GM04503 (cell line): ENCODE data around the gene PGLYRP1.

Experiments used
- DNase-seq: peaks from one replicate; pipeline ENCODE4 v3.0.0-alpha.2; 2012; ENCODE audit warnings: low read depth

The PGLYRP1 gene

DNA sequence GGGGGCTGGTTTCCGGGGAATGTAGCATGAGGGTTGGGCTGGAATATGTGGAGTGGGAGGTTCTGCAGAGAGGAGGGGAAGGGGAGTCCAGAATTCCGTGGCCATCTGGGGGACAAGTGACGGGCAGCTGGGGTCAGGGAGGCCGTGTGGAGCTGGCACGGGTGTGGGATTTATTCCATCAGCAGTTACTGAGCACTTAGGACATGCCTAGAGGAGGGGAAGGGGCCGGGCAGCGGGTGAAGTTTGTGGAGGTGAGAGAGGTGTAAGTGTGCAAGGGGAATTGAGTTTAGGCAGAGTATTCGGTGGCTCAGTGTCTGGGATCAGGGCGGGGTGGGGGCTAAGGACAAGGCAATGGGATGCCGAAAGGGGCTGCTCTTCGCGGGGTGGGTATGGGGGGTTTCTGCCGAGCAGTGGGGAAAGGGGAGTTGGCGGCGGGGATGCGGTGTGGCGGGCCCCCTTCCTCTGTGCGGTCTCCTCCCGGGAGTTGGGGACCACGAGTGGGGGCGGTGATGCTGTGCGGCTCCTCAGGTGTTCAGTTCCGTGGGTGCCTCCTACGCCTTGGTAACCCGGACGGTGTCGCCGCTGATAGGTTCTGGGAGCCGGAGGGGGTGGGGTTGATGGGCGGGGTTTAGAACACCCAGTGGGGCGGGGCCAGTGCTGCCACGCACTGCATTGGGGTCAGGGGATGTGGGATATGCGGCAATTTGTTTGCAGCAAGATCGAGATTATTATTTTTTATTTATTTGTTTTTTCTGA lies 22.2 kb downstream of the PGLYRP1 start:
- no peak for DNase-seq

DNA sequence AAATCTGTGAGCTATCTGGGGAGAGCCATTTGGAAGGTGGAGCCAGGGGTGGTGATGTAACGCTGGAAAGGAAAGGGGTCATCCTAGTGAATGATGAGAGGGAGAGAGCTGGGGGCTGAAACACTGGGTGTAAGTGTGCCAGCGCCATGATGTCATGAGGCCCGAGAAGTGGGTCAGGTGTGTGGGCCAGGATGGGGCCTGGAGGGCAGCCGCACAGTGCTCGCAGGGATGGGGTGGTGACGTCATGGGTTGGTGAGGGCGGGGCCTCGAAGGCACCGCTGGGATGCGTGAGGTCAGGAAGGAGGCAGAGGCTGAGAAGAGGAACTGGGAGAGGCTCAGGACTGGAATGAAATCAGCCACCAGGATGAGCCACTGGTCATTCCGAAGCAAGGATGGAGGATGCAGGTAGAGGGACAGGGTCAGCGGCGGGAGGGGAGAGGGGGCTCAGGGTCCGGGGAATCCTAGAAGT lies 23.2 kb downstream of the PGLYRP1 start:
- no peak for DNase-seq

DNA sequence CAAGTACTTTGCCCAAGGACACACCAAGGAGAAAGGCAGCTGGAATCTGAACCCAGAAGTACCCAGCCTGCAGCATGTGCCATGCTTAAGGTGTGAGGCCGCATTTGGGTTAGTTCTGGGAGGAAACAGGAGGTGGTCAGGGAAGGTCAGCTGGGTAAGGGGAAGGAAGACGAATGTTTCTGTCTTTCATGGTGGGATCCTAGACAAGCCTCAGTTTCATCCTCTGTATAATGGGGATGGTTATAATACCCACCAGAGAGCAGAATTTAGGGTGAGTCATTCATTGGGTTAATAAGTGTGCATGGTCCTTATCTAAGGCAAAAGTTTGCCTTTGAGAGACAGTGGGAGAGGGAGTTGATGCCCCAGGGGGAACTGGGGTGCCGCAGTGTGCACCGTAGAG lies 24.0 kb downstream of the PGLYRP1 start:
- no peak for DNase-seq

DNA sequence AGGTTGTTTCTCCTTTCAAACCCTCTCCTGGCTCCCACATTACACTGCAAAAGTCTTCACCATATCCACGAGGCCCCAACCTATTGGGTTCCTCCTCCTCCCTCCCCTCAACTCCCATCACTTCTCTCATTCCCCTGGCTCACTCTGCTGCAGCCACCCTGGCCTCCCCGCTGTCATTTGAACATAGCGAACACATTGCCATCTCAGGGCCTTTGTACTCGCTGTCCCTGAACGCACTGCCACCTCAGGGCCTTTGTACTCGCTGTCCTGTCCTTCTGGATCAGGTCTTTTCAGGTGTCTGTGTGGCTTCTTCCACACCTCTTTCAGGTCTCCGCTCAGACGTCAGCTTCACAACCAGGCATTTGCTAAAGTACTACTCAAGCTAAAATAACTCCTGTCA lies 25.9 kb downstream of the PGLYRP1 start:
- no peak for DNase-seq

DNA sequence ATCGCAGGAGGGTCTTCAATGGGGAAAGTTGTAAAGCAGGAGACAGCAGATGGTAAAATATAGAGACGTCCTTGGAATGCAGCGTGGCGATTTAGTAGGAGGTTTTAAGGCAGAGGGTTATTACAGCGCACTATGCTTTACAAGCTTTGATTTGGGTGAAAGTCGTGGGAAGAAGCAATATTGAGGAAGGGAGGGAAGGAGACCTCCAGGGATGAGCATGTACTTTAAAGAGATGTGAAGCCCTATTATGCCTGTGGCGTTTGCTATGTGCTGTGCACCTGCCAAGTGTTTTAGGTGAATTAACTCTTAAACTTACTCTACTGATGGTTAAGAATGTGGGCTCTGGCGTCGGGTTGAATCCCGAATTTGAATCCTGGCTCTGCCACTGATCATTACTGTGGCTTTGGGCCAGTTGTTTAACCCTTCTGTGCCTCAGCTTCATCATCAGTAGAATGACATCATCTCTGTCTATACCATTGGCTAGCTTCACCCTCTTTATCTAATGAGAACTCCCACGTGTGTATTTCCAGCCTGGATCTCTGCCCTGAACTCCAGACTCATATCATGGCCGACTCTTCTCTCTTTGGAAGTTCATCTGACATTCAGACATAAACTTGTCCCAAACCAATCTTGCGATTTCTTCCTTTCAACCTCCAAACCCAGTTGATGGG lies 27.0 kb downstream of the PGLYRP1 start:
- no peak for DNase-seq

DNA sequence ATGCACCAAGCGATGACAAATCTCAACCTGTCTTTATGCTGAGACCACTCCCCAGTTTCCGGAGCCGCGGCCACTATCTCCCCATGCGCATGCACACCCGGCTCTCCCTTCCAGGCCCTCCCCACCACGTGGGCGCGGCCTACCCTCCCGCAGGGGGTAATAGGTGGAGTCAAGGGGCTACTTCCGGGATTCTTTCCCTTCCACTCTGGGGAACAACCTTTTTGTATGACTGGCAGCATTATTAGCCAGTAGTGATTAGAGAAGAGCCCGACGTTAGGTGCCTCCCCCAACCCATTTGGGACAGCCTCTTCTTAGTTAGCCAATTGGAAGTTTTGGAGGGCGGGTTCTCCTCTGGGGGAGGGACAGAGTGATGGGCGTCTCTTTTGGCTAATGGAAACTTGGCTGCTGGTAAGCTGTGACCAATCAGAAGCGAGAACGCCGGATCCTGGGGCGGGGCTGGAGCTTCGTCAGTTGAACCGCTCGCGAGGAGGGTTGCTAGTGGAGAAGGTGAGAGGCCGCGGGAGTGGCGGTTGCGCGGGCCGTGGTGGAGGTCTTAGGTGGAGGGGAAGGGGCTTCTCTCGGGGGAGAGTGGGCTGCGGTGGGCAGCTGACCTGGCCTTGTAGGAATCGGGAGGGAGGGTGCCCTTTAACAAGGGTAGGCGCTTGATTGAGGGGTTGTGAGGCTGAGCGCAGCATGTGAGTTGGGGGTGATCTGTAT lies 27.7 kb downstream of the PGLYRP1 start, which contains the start of gene CCDC61:
TSS of gene CCDC61 (plus strand) at position 470 of the 717 bp plus-strand sequence. CDS start 7,552 bp downstream, outside the sequence.
- DNase-seq = peak; percentile 99

DNA sequence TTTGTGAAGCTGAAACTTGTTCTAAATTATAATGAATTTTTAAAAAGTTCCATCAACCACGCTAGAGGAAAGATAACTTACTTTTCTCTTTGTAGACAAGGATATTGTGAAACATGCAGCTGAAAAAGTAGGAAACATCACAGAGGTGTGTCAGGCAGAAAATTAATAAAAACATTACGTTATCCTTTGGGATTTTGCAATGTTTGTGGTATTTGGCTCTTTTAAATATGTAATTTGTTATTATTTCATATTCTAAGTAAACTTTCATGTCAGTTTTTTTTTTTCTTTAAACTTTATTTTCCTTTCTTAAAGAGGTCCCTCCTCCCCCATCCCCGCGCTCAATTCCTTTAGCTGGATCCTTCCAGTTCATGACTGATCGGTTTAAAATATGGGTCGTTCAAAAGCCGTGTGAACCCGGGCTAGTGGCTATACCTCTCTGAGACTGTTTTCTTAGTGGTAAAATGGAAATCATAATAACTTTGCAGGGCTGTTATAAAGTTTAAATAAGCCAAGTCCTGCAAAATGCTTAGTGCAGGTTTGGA lies 28.3 kb downstream of the PGLYRP1 start:
- DNase-seq = no peak

DNA sequence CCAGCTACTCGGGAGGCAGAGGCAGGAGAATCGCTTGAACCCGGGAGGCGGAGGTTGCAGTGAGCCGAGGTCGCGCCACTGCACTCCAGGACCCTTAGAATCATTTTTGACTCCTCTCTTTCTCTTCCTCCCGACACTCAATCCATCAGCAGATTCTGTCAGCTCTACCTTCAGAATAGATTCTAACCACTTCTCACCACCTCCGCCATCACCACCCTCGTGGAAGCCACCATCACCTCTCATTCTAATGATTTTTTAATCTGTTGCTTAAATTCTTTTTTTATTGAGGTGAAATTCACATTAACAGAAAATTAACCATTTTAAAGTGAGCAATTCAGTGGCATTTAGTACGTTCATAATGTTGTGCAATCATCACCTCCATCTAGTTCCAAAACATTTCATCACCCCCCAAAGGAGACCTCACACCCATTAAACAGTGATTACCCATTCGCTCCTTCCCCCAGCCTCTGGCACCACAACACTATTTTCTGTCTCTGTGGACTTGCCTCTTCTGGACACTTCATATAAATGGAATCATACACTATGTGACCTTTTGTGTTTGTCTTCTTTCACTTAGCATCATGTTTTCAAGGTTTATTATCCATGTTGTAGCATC lies 32.6 kb downstream of the PGLYRP1 start:
- DNase-seq = no peak

DNA sequence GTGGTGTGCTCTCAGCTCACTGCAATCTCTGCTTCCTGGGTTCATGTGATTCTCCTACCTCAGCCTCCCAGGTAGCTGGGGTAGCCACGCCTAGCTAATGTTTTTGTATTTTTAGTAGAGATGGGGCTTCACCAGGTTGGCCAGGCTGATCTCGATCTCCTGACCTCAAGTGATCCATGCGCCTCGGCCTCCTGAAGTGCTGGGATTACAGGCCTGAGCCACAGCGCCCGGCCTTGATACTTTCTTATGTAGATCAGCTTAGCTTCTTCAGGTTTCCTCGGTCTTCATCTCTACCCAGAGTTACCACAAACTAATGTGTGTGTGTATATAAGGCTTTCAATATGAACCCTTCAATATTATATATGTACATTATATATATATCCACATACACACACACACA lies 37.5 kb downstream of the PGLYRP1 start:
- DNase-seq = no peak

DNA sequence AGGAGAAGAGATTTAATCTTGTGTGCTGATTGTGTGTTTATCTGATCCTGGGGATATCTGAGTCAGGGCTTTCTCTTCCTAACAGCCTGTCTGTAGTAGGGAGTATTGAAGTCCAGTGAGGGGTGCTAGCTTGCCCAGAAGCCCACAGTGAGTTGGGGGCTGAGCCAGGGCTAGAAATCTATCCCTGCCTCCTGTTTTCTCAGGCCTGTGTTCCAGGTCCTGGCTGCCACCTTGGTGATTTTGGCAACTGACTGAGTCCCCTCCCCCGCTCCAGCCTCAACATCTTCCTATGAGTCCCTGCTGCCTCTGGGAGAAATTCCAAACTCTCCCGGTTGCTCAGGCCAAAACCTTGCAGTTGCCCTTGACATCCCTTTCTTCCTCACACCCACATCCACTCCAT lies 41.5 kb downstream of the PGLYRP1 start:
- no peak for DNase-seq

DNA sequence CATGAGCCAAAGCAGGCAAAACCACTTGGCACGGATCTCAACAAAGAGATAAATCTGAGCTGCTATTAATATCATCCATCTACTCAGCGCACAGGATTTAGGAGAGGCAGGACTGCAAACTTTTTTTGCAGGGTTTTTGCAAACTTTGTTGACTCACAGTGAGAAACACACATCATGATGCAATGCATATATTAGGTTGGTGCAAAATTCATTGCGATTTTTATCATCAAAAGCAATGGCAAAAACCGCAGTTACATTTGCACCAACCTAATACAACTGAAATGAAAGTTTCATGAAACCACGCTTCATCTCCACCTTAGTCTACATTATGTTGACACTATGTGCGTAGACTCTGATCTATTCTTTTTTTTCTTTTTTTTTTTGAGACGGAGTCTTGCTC lies 44.7 kb downstream of the PGLYRP1 start:
- DNase-seq = no peak

DNA sequence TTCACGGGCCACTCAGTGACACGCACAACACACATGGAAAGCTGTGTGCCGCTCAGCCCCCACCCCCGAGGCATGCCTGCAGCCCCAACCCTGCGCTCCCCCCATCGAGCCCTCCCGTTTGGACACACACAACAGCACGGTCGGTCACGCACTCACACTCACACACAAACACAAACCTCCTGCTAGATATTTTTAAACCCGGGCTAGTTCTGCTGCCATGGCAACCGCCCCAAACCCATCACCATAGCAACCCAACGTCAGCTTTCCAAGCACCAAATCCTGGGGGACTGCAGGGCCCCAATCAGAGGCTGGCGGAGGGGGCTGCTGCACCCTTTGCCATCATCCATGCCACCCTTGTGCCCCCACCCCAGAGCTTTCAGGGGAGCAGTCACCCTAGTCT lies 46.7 kb downstream of the PGLYRP1 start:
- DNase-seq = no peak

DNA sequence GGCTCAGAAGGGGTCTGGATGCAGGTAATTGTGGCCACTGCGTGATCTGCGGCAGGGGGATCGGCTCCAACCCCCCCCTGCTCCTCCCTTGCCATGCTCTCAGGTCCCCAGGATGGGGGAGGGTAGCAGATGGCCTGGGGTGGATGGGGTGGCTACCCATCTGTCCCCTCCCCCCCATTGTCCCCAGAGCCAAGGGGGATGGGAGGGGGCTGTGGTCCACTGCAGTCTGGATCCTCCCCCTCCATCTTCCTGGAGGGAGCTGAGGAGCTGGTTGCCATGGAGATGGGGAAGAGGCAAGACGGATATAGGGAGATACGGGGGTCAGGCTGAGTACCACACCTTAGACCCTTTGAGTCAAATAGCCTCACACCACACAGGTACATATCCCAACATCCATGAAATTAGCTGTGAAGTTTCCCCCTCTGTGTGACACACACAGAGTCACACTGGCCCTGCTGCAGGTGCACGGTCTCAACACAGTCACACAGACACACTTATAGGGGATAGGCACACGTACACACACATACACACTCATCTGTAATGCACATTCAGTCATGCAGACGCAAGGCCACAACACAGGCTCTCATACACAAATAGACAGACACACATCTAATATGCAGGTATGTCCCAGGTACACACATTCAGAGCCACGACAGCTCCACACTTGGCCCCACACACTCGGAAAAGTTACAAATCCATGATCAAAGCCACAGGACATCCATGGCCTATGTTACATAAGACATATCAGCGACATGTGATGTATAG lies 47.4 kb downstream of the PGLYRP1 start:
- DNase-seq = no peak

DNA sequence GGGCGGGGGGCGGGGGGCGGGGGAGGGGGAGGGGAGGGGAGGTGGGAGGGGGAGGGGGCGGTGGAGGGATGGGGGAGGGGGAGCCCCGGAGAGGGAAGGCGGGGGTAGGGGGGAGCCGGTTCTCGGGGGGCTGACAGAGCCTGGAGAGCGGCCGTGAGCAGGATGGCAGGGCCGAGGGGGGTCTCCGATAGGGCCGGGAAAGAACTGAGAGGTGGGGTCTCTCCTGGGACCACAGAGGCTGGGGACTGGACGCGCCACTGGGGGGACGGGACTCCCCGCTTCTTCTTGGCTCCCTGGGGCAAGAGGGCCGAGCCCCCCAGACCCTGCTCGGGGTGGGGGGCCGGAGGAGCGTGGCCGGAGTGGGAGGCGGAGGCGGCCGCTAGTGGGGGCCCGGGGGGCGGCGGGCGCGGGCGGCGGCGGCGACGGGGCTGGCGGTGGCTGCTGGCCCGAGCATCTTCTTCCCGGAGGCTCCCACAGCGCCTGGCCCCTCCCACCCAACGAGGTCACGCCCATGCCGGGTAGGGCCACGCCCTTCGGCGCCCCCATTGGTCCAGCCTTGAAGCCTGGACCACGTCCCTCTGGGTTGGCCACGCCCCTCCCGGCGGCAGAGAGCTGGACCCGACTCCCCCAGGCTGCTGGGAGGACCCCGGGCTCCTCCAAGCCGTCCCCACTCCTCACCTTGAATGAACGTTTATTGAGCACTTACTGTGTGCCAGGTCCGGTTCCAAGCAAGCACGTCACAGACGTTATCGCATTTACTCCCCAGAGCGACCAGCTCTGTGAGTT lies 49.1 kb downstream of the PGLYRP1 start, which contains the start of gene NOVA2:
TSS of gene NOVA2 (minus strand) at position 313 of the 786 bp plus-strand sequence. CDS start 514 bp downstream, outside the sequence.
- no peak for DNase-seq

DNA sequence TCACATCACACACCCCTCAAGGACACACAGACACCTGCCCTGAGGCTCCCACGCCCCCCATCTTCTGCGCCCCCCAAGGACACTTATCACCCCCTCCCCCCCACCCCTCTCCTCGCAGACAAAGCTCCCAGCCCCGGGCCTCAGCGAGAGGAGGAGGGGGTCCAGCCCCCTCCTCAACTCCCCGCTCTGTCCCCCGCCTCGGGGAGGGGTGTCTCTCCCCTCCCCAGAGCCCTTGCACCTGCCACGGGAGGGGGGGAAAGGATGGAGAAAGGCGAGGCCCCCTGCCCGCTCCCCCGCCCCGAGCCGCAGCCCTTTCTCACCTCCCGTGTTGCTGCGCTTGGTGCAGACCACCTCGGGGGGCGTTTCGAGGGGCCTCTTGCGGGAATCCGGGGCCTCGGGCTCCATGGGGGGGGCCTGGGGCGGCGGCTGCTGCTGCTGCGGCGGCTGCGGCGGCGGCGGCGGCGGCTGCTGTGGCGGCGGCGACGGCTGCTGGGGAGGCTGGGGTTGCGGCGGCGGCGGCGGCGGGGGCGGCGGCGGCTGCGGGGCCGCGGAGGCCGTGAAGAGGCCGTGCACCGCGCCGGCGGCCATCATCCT lies 49.8 kb downstream of the PGLYRP1 start:
- no peak for DNase-seq

DNA sequence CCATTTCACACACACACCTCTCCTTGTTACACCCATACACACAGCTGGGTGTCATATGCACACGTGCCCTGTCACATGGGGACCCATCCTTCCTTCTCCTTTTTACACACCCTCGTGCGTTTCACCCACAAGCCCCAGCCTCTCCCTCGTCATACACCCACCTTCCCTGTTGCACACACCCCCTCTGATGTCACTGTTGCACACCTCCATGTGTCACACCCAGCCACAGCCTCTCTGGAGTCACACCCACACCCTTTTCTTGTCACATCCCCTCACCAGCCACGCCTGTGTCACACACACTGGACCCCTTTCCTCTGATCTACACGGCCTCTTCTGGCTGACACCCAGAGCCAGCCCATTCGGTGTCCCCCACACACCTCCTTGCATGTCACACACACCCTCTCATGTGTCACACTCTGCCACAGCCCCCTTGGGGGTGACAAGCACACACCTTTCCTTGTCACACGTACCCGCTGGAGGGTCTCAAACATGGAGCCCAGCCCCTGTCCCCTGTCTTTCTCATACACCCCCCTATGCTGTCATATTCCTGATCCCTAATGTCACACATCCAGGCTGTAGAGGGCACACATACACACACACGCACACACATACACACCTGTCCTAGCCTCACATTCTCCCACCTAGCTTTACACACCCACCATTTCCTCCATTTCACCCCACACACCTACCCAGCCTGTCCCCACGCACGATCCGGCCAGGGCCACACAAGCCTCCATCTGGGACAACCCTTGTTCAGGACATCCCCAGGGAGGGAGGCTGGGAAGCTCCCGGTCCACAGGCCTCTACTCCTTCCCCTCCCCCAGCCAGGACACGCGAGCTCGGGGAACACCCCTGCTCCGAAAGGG lies 50.5 kb downstream of the PGLYRP1 start:
- DNase-seq = no peak

DNA sequence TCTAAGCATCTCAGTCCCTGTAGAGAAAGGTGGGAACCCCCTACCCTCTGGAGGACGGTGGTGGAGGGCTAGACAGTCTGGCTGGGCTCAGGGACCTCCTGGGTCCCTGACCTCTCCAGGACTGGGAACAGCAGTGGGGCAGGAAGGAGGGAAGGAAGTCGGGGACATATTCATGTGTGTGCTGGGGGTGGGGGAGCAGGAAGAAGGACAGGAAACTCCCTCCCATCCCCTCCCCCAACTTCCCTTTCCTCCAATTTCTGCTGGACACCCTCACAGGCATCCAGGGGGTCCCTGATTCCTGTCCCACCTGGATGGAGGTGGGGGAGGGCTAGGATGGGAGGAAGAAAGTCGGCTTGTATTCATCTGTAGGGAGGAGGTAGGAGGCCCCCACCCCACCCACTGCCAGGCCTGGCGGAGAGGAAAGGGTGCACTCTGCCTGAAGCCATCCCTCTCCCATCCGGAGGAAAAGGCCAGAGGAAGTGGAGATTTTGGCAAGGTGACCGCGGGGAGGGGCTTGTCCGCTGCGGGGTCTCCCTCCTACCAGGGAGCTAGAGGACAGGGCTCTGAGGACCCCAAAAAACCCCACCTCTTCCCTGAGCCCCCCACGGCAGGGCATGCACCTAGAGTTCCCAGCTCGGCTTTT lies 51.5 kb downstream of the PGLYRP1 start:
- no peak for DNase-seq

DNA sequence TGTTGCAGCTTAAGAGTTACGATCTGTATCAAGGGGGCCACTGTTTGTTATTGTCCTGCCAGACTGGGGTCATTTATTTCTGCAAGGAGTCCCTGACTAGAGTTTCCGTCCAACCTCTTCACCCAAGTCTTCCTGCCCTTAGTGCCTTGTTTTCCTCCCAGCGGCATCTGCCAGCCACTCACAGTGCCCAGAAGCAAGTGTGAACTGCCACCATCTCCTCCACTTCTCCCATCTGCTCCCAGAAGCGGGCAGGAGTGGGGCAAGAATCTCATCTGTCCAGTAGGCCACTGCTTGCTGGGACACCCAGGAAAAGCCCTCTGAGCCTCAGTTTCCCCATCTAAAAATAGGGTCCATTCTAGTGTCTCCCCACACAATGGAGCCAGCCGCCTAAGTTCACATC lies 53.2 kb downstream of the PGLYRP1 start:
- DNase-seq = no peak
